BE2C (cell line): ENCODE data around the gene STARD9.

Experiments
- DNase-seq: peaks from one replicate; pipeline ENCODE4 v3.0.0-alpha.2; 2020
- H3K27me3 ChIP-seq: fragments of 250-450 bp; sonication (Bioruptor Pico); 2 replicates; pipeline ENCODE4 v1.5.1; 2020; ENCODE audit warnings: mild to moderate bottlenecking
- H3K36me3 ChIP-seq: fragments of 250-450 bp; sonication (Bioruptor Pico); 2 replicates; pipeline ENCODE4 v1.5.1; 2020; ENCODE audit warnings: mild to moderate bottlenecking
- H3K4me1 ChIP-seq: fragments of 250-450 bp; sonication (Bioruptor Pico); 2 replicates; pipeline ENCODE4 v1.5.1; 2020
- H3K4me3 ChIP-seq: 2 replicates; pipeline ENCODE4 v1.5.1; 2011; ENCODE audit warnings: low read depth, low read length
- H3K9me3 ChIP-seq: fragments of 250-450 bp; sonication (Bioruptor Pico); 2 replicates; pipeline ENCODE4 v1.5.1; 2020
- CTCF ChIP-seq: IDR thresholded peaks from 2 replicates; pipeline ENCODE4 v1.5.1; 2012; ENCODE audit warnings: mild to moderate bottlenecking, low read depth, low read length

STARD9 gene

GRCh38 chr15:42619656-42620371 is 44.4 kb downstream of the STARD9 start:
- Histone ChIP-seq H3K27me3 (no peaks in the 10 kb centered on the region), H3K9me3 (no peaks in the 10 kb centered on the region), H3K36me3 (no peaks in the 10 kb centered on the region), H3K4me1 (no peaks in the 10 kb centered on the region), H3K4me3 (no peak overlapping the region)
- no peak for TF ChIP-seq CTCF
- no peak for DNase-seq

DNA sequence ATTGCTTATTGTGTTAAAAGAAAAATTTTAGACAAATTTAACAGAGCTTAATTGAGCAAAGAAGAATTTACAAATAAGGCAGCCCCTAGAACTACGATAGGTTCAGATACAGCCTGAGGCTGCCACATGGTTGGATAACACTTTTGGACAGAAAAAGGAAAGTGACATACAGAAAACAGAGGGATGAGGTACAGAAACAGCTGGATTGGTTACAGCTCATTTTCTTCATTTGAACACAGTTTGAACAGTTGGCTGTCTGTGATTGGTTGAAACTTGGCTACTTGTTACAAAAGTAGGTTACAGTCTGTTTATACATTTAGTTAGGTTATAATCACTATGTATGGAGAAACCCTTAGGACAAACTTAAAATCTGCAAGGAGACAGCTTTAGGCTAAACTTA is 46.0 kb downstream of the STARD9 start:
- Histone ChIP-seq H3K4me1 (no peaks in the 10 kb centered on the region), H3K9me3 (no peaks in the 10 kb centered on the region), H3K27me3 (no peaks in the 10 kb centered on the region), H3K4me3 (no peak overlapping the region), H3K36me3 (no peaks in the 10 kb centered on the region)
- TF ChIP-seq CTCF, result no peak
- DNase-seq, result no peak

DNA sequence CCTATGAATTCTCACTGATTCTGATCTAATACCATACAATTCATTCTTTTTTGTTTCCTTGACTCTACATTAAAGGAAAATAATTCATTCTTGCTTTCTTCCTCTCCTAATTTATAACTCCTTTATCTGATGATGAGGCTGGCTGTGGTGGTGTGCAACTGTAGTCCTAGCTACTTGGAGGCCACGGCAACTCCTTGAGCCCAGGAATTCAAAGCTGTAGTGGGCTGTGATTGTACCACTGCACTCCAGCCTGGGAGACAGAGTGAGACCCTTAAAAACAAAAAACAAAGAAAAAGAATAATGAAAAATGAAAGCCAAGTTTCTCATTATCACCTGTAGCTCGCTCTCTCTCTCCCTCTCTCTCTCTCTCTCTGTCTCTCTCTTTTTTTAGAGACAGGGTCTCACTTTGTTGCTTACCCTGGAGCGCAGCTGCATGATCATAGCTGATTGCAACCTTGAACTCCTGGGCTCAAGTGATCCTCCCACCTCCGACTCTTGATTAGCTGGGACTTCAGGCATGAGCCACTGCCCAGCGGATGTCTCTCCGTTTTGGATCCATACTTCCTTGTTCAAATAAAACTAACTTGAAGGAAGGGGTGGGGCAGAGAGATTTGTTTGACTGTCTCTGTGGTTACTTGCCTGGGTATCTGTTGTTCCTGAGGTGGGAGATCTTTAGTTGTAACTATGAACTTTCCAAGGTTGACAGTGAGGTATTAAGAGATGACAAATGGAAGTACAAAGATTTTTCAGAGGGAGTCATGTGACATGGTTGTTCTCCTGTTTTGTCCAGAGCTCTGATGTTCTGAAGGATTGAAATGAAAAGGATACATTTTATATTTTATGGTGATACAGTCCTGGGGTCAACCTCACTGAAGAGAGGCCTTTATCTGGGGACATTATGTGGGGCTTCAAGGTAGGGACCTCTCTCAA is 46.9 kb downstream of the STARD9 start:
- H3K36me3 ChIP-seq, result no peaks in the 10 kb centered on the region
- H3K4me1 ChIP-seq, result no peaks in the 10 kb centered on the region
- H3K9me3 ChIP-seq, result no peaks in the 10 kb centered on the region
- no peak overlapping the region for H3K4me3 ChIP-seq
- TF ChIP-seq CTCF, result no peak
- H3K27me3 ChIP-seq, result no peaks in the 10 kb centered on the region
- DNase-seq, result no peak

- no peak for TF ChIP-seq CTCF
- DNase-seq, result no peak
- Histone ChIP-seq H3K4me1 (no peaks in the 10 kb centered on the region), H3K9me3 (no peaks in the 10 kb centered on the region), H3K27me3 (no peaks in the 10 kb centered on the region), H3K36me3 (no peaks in the 10 kb centered on the region), H3K4me3 (no peak overlapping the region)
Measured at GRCh38 chr15:42623951-42624350, 48.5 kb downstream of the STARD9 start.

- no peaks in the 10 kb centered on the region for H3K9me3 ChIP-seq
- DNase-seq, result no peak
- no peaks in the 10 kb centered on the region for H3K36me3 ChIP-seq
Measured at GRCh38 chr15:42627485-42627884, 52.1 kb downstream of the STARD9 start.

More at GRCh38 chr15:42627485-42627884, 52.1 kb downstream of the STARD9 start:
- Histone ChIP-seq H3K27me3 (no peaks in the 10 kb centered on the region), H3K4me1 (no peaks in the 10 kb centered on the region), H3K4me3 (no peak overlapping the region)
- no peak for TF ChIP-seq CTCF
